ENCODE results near the gene PRDM1. TPM values are rescaled to one million over a fixed set of nuclear protein-coding genes. Genes with fewer than 3 reads are reported as not detected.

PRDM1 gene
- total RNA-seq, 1 donor from 2014 or later, result 2.7 TPM

Other genes starting within 250 kb of the PRDM1 start
- gene ATG5, start 239.4 kb downstream of the PRDM1 start, total RNA-seq, result 29.8 and 32.8 TPM in 2 replicates